ENCODE measurements around the gene TBC1D16. TPM values are rescaled to one million over a fixed set of nuclear protein-coding genes. Genes with fewer than 3 reads are reported as not detected.
"Not testable (repeated sequence)": the region's sequence is repeated elsewhere in the genome, so short reads cannot be mapped to it uniquely, and the experiment has no call there.

TBC1D16 gene
- total RNA-seq, 2 experiments from 2014 or later = 6.5 to 6.8 TPM

DNA sequence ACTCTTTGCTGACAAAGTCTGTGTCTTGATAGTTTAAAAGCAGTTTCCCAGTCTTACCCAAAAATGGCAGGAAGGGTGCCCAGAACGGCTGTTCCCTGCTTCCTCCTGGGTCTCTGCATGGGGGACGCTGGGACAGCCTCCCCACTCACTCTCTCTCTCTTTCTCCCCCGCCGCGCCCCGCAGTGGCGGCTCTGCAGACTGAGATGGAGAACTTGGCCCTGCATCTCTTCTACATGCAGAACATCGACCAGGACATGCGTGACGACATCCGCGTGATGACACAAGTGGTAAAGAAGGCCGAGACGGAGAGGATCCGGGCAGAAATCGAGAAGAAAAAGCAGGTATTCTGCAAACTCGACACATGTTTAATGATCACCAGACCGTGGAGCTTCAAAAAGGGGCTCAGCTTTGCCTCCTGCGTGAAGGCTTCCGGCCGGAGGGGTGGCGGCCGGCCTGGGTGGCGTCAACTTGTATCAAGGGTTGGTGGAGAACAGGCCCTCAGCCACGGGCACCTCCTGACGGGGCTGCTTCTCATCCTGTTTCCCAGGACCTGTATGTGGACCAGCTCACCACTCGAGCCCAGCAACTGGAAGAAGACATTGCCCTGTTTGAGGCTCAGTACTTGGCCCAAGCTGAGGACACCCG lies 22.8 kb upstream of the TBC1D16 start:
- CTCF ChIA-PET = interaction anchor here (1.6 kb wide), 1 partner anchor 50 kb away, joined by 6 read pairs; no protein-coding TSS in a partner anchor
- POLR2A ChIA-PET = no interaction called here

DNA sequence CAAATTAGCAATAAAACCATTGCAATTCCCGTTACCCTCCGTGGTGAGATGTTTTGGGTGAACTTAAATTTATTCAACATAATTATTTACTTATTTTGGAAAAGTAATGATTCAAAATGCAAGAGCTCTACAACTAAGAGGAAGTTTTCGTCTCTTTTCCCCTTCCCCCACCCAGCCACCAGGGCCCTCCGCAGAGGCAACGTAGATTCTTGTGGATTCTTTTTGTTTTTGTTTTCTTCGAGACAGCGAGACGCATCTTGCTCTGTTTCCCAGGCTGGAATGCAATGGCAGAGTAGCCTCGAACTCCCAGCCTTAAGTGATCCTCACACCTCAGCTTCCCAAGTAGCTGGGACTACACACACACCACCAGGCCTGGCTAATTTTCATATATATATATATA lies 19.9 kb upstream of the TBC1D16 start:
- ChIA-PET CTCF (interaction anchor here (1.3 kb wide), 1 partner anchor 47 kb away, joined by 3 read pairs; no protein-coding TSS in a partner anchor), POLR2A (no interaction called here)

DNA sequence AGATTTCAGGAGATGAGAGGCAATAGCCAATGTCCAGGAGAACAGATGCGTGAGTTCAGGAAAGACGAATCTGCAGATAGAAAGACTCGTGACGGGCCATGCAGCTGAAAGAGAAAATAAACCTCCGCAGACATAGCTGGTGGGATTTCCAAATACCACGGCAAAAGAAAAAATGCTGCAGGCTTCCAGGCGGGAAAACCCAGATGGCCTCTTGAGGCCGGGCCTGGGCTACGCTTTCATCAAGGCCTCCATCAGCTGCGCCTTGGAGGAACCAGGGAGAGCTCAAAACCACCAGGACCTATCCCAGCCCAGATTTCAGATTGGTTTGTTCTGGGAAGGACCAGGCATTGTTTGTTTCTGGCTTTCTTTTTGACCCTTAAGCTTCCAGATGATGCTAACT lies 17.4 kb upstream of the TBC1D16 start:
- POLR2A ChIA-PET = no interaction called here
- CTCF ChIA-PET = no interaction called here

DNA sequence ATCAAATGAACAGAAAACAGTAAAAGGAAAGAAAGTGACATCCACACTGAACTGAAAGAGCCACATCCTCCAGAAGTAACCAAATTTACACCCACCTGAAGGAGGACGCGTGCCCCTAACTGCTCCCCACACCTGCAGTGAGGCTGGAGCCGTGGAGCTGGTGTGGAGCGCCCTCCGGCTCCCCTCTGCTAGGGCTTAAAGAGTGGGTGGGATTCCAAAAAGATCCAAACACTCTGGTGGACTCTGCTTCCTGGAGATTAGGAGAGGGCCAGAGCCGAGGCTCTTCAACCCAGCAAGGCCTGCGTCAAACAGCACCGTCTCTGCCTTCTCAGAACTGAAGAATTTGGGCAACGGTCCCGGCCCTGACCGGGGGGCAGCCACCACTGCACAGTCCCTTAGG lies 16.0 kb upstream of the TBC1D16 start:
- POLR2A ChIA-PET = no interaction called here
- CTCF ChIA-PET = interaction anchor here (0.6 kb wide), 1 partner anchor 908 kb away, joined by 4 read pairs; no protein-coding TSS in a partner anchor

GRCh38 chr17:80050706-80051105 lies 15.0 kb upstream of the TBC1D16 start:
- POLR2A ChIA-PET = no interaction called here
- CTCF ChIA-PET = interaction anchor here (0.6 kb wide), 1 partner anchor 907 kb away, joined by 4 read pairs; no protein-coding TSS in a partner anchor

GRCh38 chr17:80049986-80050385 lies 14.3 kb upstream of the TBC1D16 start:
- CTCF ChIA-PET = no interaction called here
- POLR2A ChIA-PET = no interaction called here

- CTCF ChIA-PET = no interaction called here
- POLR2A ChIA-PET = no interaction called here
Measured at GRCh38 chr17:80047176-80047575, 11.5 kb upstream of the TBC1D16 start.

DNA sequence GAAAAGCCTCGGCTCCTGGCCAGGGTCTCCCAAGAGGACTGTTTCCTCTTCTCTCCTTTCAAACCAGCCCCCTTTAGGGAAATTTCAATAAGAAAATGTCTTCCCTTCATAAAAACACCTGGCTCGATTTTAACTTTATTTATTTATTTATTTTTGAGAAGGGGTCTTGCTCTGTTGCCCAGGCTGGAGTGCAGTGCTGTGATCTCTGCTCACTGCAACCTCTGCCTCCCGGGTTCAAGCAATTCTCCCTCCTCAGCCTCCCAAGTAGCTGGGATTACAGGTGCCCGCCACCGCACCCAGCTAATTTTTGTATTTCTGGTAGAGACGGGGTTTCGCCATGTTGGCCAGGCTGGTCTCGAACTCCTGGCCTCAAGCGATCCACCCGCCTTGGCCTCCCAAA lies 11.0 kb upstream of the TBC1D16 start:
- POLR2A ChIA-PET, CTCF ChIA-PET: not testable (repeated sequence)

DNA sequence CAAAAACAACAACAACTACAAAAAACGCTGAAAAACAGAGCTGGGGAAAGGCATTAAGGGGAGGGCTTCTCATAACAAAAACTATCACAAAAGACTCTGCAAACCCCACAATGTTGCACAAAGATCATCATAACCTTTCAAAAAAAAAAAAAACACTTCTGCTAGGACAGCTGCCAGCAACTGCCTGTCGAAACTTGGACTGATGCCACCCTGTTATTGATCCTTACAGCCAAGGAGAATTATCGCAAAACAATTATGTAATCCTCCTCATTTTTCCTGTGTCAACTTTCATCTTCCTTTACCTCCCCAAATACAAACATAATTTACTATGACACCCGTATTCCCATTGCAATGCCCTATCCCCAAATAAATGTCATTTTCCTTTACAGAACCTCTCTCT lies 10.0 kb upstream of the TBC1D16 start:
- ChIA-PET CTCF (interaction anchor here (1.1 to 1.3 kb wide), 2 partner anchors 37 to 56 kb away, joined by 3 read pairs; partner anchors contain the start of gene GAA), POLR2A (no interaction called here)

- ChIA-PET CTCF (interaction anchor here (0.8 to 1.1 kb wide), 2 partner anchors 35 to 38 kb away, joined by 3 to 5 read pairs; no protein-coding TSS in a partner anchor), POLR2A (no interaction called here)
Measured at GRCh38 chr17:80043963-80044362, 8.3 kb upstream of the TBC1D16 start.

DNA sequence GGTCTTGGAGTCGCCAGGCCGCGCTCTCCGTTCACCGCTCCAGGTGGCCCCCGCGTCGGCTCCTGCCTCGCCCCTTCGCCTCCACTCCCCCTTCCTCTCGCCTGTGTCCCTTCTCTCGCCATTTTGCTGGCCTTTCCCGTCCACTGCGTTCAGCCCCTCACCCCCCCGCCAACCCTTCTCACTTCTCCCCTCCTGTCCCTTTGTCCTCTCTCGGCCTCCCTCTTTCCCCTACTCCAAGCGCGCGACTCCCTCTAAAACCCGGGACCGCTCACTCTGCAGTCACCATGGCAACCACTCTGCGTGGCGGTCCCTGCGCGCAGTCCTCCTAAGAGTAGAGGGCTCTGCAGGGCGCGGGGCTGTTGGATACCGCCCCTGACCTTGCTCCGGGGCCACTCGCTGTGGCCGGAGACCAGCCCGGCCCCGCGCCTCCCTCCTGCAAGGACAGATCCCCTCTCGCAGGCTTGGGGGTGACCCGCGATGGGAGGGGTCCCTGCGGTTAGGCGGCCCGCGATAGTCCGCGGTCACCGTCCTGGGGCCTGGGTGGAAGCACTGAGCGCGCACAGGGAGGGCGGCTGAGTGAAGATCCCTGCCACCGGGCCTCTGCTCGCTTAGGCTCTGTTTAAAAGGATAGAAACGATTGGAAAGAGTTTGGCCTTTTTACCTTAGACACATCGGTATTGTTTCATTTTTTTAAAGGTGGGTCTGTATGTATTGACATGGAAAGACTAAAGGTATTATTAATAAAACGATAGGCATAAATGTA lies 1.2 kb upstream of the TBC1D16 start:
- POLR2A ChIA-PET = no interaction called here
- CTCF ChIA-PET = interaction anchor here (0.5 kb wide), 1 partner anchor 31 kb away, joined by 3 read pairs; no protein-coding TSS in a partner anchor

DNA sequence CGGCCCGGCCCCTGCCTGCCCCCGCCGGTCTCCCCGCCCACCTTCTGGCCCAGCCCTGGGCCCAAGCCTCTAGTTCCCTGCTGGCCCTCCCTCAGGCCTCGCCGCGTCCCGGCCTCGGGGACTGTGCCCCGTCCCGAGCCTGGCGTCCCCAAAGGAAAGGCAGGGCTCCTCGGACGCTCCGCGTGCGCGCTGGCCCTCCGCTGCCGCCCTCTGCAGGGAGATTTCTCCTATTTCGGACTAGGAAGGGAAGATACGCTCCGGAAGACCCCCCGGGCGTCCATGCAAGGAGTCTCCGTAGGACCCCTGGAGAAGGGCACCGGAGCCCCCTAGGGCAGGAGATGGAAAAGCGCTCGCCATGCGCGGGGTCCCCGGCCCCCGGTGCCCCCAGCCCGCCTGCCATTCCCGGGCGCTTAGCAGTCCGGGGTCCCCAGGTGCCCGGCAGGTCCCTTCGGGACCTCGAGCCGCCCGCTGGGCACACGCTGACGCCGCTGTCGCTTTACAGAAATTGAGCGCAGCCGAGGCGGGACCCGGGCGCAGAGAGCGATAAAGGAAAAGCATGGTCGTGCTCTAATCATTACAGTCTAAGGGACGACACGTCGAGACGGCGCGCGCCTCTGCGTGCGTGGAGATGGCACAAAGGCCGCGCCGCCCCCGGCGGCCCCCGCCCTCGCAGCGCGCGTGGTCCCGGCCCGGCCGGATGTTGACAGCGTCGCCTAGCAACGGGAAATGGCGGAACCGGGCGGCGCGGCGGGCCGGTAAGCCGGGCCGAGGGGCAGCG lies 454 bp upstream of the TBC1D16 start, which contains the start of gene CCDC40:
Gene CCDC40, plus strand, starts transcription at position 706 of the 778 bp plus-strand sequence. Its CDS starts 21 bp downstream, at position 727.
- ChIA-PET CTCF (no interaction called here), POLR2A (no interaction called here)

GRCh38 chr17:80034791-80035686 lies 633 bp downstream of the TBC1D16 start:
- POLR2A ChIA-PET = no interaction called here
- CTCF ChIA-PET = interaction anchor here (1.6 to 2.3 kb wide), 2 partner anchors 27 to 30 kb away, joined by 7 read pairs; no protein-coding TSS in a partner anchor

GRCh38 chr17:80033840-80034239 lies 1.8 kb downstream of the TBC1D16 start:
- POLR2A ChIA-PET = interaction anchor here (0.7 kb wide), 1 partner anchor 232 kb away, joined by 5 read pairs; no protein-coding TSS in a partner anchor

DNA sequence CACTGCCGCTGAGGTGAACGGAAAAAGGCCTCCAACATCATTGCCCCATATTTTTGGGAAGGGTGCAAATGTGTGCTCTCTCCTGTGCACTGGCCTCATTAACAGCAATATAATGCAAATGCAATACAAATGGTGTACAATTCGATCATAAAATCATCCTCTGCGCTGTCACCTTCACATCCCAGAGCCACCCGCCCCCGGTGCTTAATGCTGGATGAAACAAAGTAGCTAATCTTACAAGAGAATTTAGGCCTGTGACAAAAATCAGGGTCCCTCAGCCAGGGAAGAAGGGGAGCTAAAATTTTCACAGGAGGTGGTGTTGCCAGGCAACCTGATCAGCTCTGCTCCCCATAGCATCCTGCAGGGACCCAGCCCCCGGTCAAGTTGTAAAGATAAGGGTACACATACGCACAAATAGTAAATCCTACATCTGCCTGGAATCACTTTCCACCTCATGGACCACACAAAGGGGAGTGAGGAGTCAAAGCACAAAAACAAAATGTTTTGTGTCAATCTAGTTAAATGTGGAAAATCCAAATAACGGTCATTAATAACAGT lies 3.0 kb downstream of the TBC1D16 start:
- POLR2A ChIA-PET = interaction anchor here (0.5 kb wide), 1 partner anchor 81 kb away, joined by 3 read pairs; no protein-coding TSS in a partner anchor
- CTCF ChIA-PET = interaction anchor here (1.4 to 2.3 kb wide), 3 partner anchors 24 to 69 kb away, joined by 3 to 7 read pairs (median 5); partner anchors contain the start of gene GAA

More at GRCh38 chr17:80033840-80034239, 1.8 kb downstream of the TBC1D16 start:
- CTCF ChIA-PET = interaction anchor here (0.7 to 2.3 kb wide), 8 partner anchors 13 to 1896 kb away, joined by 3 to 7 read pairs (median 3); partner anchors contain the start of gene GAA

DNA sequence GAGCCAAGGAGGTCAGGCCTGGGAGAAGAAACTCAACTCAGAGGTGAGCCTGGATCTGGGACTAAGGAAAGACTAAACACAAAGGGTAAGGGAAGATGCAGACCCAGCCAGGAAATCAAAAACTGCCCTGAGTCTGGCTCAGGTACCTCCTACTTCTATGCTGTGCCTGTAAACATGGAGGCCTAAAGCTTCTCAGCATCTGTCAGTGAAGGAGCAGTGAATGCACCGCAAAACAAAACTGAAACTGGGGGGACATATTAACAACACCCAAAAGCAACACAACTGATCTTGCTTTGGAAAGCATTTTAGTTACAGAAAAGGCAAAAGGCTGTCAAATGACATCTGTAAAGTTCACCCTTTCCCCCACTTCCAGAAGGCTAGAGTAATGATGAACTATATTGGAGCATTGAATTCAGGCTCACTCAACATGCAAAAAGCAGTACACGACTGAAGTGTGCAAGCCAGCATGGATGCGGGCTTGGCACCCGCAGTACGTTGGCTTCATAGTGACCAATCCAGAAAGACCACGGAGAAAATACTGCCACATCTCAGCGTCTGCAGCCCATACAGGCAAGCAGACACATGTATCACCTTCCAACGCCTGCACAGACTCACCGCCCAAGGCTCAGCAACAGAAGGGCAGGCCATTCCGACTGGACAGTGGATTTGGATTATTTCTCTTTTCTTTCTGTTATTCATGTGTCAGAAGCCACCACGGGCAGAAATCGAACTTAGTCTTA lies 3.8 kb downstream of the TBC1D16 start:
- POLR2A ChIA-PET = interaction anchor here (0.5 kb wide), 1 partner anchor 82 kb away, joined by 3 read pairs; no protein-coding TSS in a partner anchor
- CTCF ChIA-PET = interaction anchor here (1.4 kb wide), 1 partner anchor 26 kb away, joined by 3 read pairs; no protein-coding TSS in a partner anchor

GRCh38 chr17:80030730-80031410 lies 4.8 kb downstream of the TBC1D16 start:
- ChIA-PET CTCF (interaction anchor here (0.6 kb wide), 1 partner anchor 68 kb away, joined by 3 read pairs; no protein-coding TSS in a partner anchor), POLR2A (no interaction called here)

Data from activated CD8-positive, alpha-beta memory T cell treated with anti-CD3 and anti-CD28 coated beads for 36 hours (primary cell).